ENCODE results near the gene MAML2.

MAML2 gene

GRCh38 chr11:96238563-96239135, 104.3 kb downstream of the MAML2 start:
- DNase-seq (ENCODE audit: low spot score), result no peak

GRCh38 chr11:96237766-96238266, 105.2 kb downstream of the MAML2 start:
- no peak for DNase-seq (ENCODE audit: low spot score)

- no peak for DNase-seq (ENCODE audit: low spot score)
Observed at GRCh38 chr11:96235751-96236150, 107.2 kb downstream of the MAML2 start.

- no peak for DNase-seq (ENCODE audit: low spot score)
Observed at GRCh38 chr11:96234866-96235441, 108.0 kb downstream of the MAML2 start.

- DNase-seq (ENCODE audit: low spot score), result no peak
Observed at GRCh38 chr11:96232132-96232531, 110.9 kb downstream of the MAML2 start.

GRCh38 chr11:96230686-96231085, 112.3 kb downstream of the MAML2 start:
- no peak for DNase-seq (ENCODE audit: low spot score)

- DNase-seq (ENCODE audit: low spot score), result no peak
Observed at GRCh38 chr11:96229354-96229977, 113.5 kb downstream of the MAML2 start.

GRCh38 chr11:96228910-96229309, 114.1 kb downstream of the MAML2 start:
- DNase-seq (ENCODE audit: low spot score), result no peak

- no peak for DNase-seq (ENCODE audit: low spot score)
Observed at GRCh38 chr11:96228473-96228891, 114.5 kb downstream of the MAML2 start.

- DNase-seq (ENCODE audit: low spot score), result no peak
Observed at GRCh38 chr11:96227244-96227643, 115.8 kb downstream of the MAML2 start.

GRCh38 chr11:96223083-96223482, 119.9 kb downstream of the MAML2 start:
- no peak for DNase-seq (ENCODE audit: low spot score)

- no peak for DNase-seq (ENCODE audit: low spot score)
Observed at GRCh38 chr11:96222102-96222501, 120.9 kb downstream of the MAML2 start.

- no peak for DNase-seq (ENCODE audit: low spot score)
Observed at GRCh38 chr11:96221244-96222070, 121.5 kb downstream of the MAML2 start.

- DNase-seq (ENCODE audit: low spot score), result peak; percentile 24
Observed at GRCh38 chr11:96219981-96220623, 122.9 kb downstream of the MAML2 start.

GRCh38 chr11:96218901-96219300, 124.1 kb downstream of the MAML2 start:
- no peak for DNase-seq (ENCODE audit: low spot score)

- no peak for DNase-seq (ENCODE audit: low spot score)
Observed at GRCh38 chr11:96218006-96218405, 125.0 kb downstream of the MAML2 start.

GRCh38 chr11:96217206-96217605, 125.8 kb downstream of the MAML2 start:
- DNase-seq (ENCODE audit: low spot score), result no peak

GRCh38 chr11:96215826-96216225, 127.2 kb downstream of the MAML2 start:
- no peak for DNase-seq (ENCODE audit: low spot score)

- peak; percentile 46 for DNase-seq (ENCODE audit: low spot score)
Observed at GRCh38 chr11:96215110-96215782, 127.7 kb downstream of the MAML2 start.

GRCh38 chr11:96214777-96215109, 128.3 kb downstream of the MAML2 start:
- DNase-seq (ENCODE audit: low spot score), result no peak

GRCh38 chr11:96213500-96213899, 129.5 kb downstream of the MAML2 start:
- DNase-seq (ENCODE audit: low spot score), result no peak

GRCh38 chr11:96211436-96211835, 131.6 kb downstream of the MAML2 start:
- peak; percentile 34 for DNase-seq (ENCODE audit: low spot score)

All from CD4-positive, alpha-beta T cell treated with Interleukin-6 at 100 ng/mL for 8 hours (primary cell).